Stimulated activated CD8-positive, alpha-beta memory T cell treated with anti-CD3 and anti-CD28 coated beads, Interleukin-15, amount 100 ng/mL, for 1 hour (primary cell): Measurements from ENCODE around the gene IFITM1.
"Not testable (repeated sequence)": the region's sequence is repeated elsewhere in the genome, so short reads cannot be mapped to it uniquely, and the experiment has no call there.

ENCODE experiments used
- DNase-seq: peaks from one replicate; pipeline ENCODE4 v3.0.0-alpha.2; 2020; ENCODE audit warnings: low read depth

IFITM1 gene

DNA sequence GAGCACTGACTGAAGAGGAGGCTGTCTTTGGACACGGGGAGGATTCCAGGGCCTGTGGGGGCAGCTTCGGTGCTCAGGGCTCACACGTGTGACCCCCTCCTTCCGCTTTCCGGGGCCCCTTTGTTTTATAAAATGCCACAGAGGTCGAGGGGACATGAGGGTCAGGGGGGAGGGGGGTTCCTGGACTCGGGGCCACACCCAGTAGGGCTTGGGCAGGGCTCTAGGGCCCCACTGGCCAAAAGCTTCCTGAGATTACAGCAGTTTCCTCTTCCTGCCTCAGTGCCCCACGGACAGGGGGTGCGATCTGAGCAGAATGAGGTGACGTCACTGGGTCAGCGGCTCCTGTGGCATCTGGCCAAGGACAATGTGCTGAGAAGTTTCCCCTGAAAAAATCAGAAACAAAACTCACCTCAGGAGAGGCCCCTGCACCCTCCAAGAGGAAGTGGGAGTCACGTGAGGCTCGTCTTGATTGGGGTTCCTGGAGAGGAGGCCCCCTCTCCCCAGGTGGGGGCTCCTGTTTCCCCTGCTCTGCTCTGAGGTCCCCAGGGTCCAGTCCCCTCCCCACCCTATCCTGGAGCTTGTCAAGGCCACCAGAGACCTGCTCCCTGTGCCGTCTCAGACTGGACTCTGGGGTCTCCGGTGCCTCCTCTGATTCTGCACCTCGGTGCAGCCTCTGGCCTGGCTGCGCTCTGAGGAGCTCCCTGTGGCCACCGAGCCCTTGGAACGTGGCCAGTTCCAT, 13.2 kb downstream of the IFITM1 start:
- DNase-seq, result no peak

DNA sequence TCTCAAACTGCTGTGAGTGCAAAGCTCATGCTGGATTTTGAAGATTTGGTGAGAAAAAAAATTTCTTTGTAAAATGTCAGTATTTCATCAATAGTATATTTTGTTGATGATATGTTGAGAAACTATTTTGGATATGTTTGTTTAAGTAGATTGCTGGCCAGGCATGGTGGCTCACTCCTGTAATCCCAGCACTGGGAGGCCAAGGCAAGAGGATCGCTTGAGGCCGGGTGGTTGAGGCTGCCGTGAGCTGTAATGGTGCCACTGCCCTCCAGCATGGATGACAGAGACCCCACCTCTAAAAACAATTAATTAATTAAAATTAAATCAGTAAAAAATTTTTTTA, 13.7 kb downstream of the IFITM1 start:
- DNase-seq, result no peak

DNA sequence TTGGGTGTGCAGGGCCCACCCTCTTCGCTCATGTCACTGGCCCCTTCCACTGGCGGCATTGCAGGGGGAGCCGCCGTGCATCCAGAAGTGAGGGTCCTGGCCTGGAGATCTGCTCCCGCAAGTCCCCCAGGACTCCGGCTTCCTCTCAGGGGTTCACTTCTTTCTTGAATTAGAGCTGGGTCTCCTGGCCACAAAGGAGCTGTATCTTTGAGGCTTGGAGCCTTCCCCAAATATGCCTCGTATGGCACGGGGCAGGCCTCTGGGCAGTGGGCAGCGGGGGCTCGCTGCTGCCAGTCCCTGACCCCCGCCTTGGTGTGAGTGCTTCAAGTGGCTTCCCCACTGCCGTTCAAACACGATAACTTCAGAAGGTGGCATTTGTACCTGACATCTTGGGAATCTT, 14.2 kb downstream of the IFITM1 start:
- DNase-seq, result no peak

DNA sequence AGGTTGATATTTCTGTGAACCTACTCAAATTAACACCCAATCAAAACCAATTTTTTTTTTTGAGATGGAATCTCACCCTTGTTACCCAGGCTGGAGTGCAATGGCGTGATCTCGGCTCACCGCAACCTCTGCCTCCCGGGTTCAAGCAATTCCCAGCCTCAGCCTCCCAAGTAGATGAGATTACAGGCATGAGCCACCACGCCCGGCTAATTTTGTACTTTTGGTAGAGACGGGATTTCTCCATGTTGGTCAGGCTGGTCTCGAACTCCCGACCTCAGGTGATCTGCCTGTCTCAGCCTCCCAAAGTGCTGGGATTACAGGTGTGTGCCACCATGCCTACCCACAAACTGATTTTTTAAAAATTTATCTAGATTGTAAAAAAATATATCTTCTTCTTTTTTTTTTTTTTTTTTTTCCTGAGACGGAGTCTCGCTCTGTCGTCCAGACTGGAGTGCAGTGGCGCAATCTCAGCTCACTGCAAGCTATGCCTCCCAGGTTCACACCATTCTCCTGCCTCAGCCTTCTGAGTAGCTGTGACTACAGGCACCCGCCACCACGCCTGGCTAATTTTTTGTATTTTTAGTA, 14.8 kb downstream of the IFITM1 start:
- DNase-seq, result not testable (repeated sequence)

DNA sequence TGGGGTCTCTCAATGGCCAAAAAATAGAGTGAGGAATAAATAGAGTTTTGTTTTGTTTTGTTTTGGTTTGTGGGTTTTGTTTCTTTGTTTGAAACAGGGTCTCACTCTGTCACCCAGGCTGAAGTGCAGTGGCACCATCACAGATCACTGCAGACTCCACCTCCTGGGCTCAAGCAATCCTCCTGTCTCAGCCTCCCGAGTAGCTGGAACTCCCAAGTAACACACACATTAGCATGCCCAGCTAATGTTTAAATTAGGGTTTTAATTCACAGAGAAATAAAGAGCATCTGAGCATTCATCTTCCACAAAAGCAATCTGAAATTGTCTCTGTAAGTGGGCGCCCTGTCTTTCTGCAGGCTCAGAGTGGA, 16.0 kb downstream of the IFITM1 start:
- DNase-seq, result no peak

DNA sequence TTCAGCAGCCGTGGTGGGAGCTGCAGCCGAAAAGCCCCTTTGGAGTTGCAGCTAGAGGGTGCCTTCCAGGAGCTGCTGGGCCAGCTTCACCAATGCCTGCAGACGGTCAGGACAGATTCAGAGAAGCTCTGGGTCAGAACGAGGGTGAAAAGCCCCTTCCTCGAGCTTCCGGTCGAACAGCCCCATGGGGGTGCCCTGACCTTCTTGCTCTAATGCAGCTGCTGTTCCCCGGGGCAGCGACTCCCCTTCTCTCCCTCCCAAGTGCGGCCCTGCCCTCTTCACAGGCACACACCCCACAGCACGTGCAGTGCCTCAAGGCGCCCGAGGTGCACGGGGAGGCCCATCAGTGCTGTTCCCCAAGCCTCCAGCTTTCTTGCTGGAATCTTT, 16.5 kb downstream of the IFITM1 start:
- no peak for DNase-seq

DNA sequence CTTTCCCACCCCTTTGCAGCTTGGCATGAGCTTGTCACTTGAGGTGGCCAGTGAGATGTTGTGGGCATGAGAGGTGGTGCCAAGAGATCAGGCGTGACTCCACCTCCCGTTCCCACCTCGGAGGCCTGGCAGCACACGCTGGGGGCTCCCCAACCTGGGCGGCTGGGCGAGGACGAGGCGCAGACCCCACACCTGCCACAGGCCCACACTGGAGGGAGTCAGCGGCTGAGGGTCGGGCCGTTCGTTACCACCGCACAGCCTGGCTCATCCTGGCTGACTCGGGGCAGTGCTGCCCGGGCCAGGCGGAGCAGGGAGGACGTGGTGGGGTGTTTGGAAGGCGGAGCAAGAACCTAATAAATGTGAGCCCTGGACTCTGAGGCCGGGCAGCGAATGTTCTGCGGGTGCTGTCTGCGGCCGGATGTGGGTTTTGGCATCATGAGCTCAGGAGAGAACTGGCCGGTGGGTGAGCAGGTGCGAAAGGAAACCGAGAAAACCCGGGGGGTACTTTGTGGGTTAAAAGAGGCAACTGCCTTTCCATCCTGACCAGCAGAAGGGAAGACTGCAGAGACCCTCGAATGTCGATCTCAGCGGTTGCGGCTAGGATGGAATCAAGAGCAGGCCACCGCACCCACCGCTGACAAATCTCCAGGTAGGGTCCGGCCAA, 17.0 kb downstream of the IFITM1 start:
- DNase-seq, result no peak

DNA sequence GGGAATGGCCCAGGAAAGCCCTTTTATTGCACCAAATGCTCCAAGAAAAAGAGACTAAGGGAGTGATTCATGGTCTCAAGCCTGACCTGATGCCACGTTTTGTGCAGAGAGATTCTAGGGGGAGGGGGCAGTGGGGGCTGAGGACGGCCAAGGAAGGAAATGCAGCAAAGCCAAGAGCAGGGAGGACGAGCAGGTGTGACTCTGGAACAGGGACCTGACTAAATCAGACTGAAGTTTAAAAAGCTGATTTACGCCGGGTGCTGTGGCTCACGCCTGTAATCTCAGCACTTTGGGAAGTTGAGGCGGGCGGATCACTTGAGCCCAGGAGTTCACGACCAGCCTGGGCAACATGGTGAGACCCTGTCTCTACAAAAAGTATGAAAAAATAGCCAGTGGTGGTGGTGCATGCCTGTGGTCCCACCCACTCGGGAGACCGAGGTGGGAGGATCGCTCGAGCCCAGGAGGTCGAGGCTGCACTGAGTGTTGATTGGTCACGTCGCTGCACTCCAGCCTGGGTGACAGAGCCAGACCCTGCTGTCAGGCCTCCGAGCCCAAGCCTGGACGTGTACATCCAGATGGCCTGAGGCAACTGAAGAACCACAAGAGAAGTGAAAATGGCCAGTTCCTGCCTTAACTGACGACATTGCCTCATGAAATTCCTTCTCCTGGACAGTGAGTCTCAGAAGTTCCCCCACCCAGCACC, 17.7 kb downstream of the IFITM1 start:
- no peak for DNase-seq

DNA sequence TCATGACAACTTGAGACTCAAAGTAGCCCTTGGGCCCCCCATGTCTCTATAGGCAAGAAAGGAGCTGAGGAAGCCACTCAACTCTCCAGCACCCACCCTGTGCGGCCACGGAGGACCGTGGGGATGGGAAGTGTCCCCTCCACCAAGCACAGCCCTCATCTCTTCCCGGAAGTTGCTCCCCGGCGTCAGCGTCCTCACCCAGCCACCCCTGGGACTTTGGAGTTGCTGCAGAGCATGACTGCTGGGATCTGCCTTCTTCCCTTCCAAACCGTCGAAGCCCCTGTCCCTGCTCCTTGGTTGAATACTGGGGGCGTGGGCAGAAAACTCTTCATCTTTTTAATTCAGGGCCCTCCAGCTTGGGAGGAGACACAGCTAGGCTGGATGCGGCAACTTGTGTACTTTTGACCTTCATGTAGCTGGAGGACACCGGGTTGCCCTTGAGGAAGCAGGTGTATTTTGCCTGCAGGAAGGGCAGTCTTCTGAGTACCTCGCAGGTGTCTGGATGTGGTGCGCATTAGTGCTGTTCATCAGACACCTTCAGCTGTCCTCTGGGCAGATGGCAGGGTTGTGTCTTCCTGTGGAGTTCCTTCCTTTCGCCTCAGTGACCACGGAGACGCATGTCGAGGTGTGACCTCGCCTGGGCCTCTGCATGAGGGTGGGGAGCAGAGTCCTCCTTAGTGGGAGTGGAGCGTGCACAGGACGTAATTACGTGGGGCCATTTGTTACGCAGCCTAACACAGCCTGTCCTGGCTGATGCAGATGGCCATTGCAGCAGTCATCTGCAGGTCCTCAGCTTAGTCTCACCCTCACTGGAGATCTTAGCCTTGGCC, 19.0 kb downstream of the IFITM1 start:
- DNase-seq, result no peak

DNA sequence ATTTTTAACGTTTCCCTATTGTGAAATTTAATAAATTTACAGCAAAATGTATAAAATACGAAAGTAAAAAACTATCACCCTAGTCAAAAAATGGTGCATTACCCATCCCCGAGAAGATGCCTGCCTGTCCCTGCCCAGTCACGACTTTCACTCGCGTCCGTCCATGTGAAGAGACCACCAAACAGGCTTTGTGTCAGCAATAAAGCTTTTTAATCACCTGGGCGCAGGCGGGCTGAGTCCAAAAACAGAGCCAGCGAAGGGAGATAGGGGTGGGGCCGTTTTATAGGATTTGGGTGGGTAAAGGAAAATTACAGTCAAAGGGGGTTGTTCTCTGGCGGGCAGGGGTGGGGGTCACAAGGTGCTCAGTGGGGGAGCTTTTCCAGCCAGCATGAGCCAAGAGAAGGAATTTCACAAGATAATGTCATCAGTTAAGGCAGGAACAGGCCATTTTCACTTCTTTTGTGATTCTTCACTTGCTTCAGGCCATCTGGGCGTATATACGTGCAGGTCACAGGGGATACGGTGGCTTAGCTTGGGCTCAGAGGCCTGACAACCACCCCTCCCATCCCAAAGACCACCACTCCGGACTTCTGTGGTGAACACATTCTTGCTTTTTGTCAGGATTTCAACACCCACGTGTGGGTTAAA, 19.9 kb downstream of the IFITM1 start:
- not testable (repeated sequence) for DNase-seq

DNA sequence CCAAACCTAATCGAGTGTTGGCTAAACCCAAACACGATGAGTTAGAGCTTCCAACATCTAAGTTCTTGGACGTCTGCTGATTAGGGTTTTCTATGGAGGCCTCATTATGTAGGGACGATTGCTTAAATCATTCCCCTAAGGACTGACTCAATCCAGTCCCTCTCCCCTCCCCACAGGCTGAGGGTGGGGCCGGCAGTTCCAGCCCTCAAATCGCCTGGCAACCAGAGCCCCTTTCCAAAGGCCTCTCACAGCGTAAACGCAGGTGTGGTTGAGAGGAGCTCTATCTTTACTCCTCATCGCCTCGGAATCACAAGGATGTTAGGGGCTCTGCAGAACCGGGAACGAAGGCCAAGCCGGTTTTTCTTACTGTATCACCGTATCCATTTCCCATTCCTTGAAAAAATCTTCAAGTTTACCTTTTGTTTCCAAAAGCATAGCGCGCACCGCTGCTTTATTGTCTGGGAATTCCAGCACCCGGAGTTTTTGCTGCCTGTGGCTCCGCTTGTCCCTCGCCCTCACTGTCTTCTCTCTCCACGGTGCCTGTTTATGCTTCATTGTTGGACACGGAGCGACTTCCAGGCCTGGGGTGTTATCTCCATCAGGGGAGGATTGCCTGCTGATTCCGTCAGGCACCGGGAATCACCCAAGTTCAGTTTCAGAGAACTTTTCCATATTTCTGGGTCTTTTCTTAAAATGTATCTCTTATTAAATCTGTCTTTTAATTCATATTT, 20.6 kb downstream of the IFITM1 start:
- DNase-seq, result no peak

DNA sequence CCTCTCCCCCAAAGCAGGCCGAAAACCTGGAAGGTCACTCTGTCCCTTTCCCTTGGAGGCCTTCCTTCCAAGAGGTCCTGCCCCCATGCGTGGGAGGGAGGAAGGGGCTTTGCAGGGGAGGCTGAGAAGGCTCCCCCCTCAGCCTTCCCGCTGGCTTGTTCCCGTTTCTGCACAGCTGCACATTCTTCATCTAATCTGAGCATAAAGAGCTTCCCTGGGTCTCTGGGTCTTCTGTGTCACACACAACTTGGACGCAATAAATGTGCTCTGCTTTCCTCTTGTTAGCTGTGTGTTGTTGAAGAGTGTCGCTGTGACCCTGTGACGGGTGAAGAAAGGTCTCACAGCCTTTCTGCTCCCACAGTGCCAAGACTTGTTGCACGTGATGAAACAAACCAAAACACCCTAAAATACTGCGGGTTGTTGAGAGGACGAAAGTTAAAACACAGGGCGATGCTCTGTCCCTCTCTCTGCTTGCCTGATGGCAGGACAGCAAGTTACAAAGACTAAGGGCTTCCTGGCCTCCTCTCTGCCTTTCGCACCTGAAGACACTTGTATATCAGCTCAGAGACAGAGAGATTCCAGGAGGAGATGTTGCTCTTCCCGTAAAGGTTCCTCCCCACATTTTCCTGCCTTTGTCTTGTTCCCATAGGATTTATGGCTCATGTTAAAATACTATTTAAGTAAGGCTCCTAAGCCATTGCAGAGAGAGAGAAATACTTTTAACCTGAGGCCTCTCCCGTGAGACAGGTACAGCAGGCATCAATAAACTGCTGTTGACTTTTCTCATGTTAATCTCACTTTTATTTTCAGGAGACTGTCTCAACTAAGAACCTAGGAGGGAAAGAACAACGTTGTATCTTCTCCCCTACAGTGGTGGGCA, 22.2 kb downstream of the IFITM1 start:
- no peak for DNase-seq

DNA sequence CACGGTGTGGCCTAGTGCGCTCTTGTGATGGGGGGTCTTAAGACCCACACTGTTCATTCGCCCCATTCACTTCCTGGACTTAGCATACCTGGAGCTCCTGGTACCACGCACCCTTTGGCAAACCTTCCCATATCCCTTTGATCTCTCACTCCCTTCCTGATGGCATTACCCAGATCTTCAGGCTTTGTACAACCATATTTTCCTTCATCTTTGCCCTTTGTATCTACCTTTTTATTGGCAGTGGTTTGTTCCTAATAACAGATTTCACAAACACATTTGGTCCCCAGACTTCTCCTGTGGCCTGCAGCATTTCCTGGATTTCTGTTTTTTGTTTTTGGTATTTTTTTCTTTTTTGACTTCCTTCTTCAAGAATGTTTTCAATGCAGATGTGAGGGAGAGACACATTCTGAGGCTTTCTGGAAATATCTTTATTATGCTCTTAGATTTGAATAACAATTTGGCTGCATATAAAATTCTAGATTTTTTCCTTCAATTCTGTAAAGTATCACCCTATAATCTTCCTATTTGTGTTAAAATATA, 22.9 kb downstream of the IFITM1 start:
- DNase-seq, result no peak

DNA sequence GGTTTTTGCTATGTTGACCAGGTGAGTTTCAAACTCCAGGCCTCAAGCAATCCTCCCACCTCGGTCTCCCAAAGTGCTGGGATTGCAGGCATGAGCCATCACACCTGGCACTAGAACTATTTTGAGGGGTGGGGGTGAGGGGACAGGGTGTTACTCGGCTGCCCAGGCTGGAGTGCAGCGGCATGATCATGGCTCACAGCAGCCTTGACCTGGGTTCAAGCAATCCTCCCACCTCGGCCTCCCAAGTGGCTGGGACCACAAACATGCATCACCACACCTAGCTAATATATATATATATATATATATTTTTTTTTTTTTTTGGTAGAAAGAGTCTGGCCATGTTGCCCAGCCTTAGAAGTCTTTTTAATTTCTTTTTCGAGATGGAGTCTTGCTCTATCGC, 23.9 kb downstream of the IFITM1 start:
- DNase-seq, result no peak

DNA sequence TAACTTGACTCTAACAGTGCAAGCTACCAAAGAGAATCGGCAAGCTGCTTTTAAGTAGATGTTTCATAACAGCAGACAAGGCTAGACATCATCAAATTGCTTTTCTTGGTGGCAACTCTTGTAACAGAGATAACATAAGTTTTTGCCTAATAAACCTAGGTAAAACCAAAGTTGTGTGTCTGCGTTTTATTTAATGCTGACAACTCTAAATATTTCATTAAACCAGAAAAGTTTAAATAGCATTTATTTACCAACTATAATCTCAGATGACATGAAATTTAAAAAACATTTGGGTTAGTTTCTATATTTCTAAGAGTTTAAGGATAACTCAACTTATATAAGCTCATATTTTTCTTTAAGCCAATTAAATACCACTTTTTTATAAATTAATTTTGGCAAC, 26.1 kb downstream of the IFITM1 start:
- no peak for DNase-seq

DNA sequence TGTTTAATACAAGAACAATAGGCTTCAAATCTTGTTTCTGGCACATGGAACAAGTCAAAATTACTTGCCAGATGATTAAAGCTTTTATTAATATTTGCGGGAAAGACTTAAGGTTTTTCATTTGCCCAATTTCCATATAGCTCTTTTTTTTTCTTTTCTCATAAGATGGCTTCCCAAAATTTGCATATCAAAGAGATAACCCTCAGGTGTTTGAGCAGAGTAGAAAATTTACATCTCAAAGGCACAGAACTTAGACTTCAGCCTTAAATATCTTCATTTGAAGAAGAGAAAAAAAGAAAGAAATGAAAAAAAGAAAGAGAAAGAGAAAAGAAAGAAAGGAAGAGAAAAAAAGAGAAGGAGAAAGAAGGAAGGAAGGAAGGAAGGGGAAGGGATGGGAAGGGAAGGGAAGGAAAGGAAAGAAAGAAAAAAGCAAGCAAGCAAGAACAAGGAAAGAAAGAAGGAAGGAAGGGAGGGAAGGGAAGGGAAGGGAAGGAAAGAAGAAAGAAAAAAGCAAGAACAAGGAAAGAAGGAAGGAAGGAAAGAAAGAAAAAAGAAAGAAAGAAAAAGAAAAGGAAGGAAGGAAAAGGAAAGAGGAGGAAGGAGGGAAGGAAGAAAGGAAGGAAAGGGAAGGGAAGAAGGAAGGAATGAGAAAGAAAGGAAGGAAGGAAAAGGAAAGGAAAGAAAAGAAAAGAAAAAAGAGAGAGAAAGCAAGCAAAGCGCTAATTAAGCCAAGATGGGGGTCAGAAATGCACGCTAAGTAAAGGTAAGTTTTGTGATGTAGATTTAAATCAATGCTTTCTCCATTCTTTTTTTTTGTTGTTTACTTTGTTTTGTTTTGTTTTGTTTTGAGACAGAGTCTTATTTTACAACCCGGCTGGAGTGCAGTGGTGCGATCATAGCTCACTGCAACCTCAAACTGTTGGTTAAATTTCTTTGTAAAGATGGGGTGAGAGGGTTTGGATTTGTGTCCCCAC, 27.0 kb downstream of the IFITM1 start:
- DNase-seq, result no peak

DNA sequence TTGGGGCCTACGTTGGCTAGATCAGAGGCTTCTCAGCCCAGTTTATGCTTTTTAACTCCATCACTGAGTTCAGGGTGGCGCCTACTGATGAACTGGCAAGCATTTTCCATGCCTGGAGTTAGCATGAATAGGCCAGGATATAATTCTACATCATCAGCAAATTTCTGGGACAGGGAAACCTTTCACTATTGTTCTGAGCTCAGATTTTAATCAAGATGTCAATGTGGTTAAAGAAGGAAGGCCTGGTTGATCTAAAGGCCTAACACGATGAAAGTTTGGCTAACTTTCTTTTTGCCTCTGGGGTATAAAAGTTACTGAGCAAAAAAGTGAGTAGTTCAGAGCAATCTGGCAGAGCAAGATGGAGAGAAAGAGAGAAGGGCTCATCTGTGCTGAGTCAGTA, 28.5 kb downstream of the IFITM1 start:
- no peak for DNase-seq

DNA sequence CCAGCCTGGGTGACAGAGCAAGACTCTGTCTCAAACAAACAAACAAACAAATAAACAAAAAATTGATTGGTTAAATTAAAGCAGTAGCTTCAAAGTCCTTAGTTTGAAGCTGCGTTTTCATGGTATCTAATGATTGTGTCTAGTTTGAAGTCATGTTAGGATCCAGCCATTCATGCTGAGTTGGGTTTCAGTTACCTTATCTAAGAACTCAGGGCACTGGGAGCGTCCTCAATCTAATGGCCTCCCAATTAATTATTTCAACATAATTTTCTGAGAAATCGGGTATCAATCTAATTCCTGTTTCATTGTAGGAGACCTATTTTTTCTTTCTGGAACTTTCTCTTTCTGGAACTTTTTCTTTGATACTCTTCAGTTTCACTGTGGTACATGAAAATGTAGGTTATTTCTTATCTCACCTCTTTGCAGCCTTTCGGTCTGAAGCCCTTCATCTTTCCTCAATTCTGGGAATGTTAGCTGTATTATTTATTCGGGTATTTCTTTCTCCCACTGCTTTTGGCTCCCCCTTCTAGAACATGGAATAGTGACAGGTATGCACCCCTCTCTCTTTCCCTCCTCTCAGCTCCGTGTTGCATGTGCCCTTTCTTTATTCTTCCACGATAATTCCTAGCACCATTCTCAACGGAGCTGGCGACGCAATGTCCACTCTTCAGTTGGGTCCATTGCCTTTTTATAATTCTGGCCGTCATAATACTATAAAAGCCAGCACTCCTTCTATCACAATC, 31.2 kb downstream of the IFITM1 start:
- no peak for DNase-seq
